Hematopoietic multipotent progenitor cell treated with erythropoietin and hydrocortisone succinate and interleukin-3 and kit ligand, for 6 days (in vitro differentiated cells): Measurements from ENCODE around the gene SLC38A11.
A peak's percentile ranks its signal among the peaks of the same experiment; 100 is the strongest.

ENCODE experiments used
- DNase-seq: peaks from one replicate; pipeline ENCODE4 v3.0.0-alpha.2; 2015

SLC38A11 gene

DNA sequence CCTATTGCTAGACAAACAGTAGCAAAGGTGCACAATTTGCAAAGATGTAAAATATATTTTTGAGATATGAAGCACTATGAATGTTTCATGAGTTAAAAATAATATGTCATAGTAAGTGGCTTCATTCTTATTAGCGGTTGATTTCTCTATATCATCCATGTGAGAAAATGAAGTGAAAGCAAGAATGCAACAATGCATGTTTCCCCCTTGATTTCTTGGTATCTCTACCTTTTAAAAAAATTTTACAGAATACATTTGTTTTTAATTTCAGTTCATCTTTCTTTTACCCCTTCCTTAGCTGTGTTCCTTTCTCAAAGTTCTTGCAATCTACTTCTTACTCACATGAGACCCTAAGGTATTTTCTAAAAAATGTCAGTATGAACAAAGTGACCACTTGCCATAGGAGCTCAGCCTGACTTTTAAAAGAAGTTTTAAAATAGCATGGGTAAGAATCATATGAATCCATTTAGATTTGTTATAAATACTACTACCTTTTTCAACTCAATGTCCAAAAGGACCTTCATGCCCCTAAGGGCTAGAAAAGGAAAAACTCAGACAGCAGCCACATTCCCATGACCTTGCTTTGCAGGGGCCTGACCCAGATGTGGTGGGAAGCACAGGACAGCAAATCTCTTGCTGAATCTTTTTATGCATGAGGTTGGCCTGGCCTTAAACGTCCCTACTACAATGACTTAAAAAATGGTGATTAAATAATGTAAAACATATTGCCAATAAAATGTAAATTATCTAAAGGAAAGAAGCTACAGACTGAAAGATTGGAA is 14.8 kb upstream of the SLC38A11 start:
- DNase-seq, result no peak

DNA sequence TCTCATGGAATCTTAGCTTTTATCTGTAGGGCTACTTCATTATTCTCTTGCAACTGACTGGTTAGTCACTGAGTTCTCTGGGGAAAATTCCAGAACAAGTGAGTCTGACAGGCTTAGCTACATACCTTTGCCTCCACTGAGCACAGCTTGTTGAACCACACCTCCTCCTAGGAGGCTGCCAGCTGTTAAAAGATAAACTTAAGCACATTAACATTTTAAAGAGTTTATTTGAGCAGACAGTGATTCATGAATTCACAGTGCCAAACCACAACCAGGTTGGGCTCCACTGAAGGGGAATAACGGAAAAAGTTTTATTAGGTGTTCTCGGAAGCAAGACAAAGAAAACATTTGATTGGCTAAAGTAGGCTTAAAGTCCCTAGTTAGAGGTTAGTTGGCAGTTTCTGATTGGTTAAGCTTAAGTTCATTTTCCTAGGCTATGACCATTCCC is 12.5 kb upstream of the SLC38A11 start:
- no peak for DNase-seq

DNA sequence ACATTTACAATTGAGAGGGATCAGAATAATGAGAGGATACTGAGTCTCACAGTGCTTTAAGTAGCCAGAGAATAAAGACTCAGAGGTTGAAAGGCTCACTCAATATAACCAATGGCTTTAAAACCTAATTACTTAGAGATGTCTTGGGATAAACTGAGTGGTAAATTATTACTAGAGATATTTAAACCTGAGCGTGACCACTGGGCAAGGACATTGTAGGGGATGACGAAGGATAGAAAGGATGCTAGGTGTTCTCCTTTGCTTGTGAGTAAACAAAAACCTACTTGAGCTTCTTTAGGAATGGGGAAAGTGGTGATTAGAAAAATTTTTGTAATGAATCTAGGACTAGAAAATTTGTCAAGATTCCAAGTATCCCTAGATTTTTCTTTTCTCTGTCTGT is 12.0 kb upstream of the SLC38A11 start:
- DNase-seq, result no peak

- peak; percentile 58 for DNase-seq
Measured at GRCh38 chr2:164964700-164965099, 9.4 kb upstream of the SLC38A11 start.

DNA sequence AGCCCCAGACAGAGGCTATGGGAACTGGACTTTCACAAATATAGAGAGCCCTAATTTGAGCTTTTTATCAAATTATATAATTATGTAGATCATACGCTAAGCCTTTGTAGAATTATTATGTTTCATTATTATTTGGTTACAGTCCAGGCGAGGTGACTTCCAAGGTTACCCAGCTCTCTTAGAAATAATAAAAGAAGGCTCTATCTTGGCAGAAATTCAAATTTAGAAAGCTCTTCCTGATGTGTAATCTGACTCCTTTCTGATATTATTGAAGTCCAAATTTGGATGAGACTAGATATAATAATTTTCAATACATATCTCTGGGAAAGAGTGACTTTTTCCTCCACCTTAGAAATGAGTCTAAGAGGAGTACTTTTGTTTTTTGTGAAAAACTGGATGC is 4.8 kb upstream of the SLC38A11 start:
- no peak for DNase-seq

DNA sequence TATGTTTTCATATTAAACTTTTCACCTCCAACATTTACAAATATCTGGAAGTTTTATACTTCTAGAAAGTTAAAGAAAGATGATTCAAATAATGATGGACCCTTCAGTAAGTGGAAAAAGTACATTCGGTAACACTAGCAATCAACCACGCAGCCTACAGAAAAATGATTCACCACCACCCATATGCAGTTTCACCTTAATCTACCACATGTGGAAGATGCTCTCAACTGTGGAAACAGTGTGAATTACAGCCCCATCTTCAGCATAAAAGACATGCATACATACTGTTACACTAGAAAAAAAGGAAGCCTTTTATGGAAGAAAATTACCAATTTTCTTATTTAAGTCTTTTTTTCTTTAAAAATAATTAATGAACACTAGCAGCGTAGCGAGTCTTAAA is 1.1 kb downstream of the SLC38A11 start:
- DNase-seq, result no peak

- DNase-seq, result no peak
Measured at GRCh38 chr2:164953279-164953678, 2.0 kb downstream of the SLC38A11 start.

DNA sequence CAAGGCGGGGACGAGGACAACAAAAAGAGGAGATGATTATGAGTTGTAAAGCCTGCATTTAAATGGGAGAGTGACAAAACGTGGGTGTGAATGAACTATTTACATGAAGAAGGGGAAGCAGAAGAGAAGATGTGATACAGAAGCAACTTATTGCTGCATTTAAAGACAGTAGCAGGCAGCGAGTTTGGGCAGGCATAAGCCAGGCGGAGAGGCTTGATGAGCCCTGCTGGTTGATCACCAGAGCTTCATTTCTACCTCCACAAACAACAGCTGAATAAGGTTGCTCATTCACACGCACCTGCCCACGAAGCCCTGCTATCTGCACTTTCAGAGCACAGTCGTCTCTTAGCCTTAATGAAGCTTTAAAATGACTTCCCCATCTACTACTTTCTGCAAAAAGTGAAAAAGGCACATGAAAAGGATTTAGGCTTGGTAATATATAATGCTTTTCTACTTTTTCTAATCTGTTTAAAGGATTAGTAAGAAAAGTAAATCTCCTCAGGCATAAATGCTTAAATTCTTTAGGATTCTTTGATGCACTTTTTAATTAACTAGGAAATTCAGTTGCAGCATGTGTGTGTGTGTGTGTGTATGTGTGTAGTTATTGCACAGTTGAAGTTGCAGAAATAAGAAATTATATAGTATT is 3.1 kb downstream of the SLC38A11 start:
- no peak for DNase-seq

GRCh38 chr2:164948540-164948939 is 6.8 kb downstream of the SLC38A11 start:
- DNase-seq, result peak; percentile 79

DNA sequence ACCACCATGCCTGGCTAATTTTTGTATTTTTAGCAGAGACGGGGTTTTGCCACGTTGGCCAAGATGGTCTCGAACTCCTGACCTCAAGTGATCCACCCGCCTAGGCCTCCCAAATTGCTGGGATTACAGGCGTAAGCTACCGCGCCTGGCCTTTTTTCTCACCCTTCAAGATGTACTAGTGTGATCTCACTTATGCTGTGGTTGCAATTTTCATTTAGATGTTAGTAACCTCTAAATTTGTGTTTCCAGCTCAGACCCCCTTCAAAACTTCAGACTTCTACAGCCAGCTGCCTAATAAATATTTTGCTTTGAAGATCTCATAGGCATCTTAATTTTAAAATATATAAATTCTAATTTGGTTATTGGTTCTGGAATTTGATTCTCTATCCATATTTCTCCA is 8.0 kb downstream of the SLC38A11 start:
- no peak for DNase-seq

GRCh38 chr2:164943289-164943688 is 12.0 kb downstream of the SLC38A11 start:
- no peak for DNase-seq

GRCh38 chr2:164937864-164938401 is 17.4 kb downstream of the SLC38A11 start:
- peak; percentile 20 for DNase-seq

DNA sequence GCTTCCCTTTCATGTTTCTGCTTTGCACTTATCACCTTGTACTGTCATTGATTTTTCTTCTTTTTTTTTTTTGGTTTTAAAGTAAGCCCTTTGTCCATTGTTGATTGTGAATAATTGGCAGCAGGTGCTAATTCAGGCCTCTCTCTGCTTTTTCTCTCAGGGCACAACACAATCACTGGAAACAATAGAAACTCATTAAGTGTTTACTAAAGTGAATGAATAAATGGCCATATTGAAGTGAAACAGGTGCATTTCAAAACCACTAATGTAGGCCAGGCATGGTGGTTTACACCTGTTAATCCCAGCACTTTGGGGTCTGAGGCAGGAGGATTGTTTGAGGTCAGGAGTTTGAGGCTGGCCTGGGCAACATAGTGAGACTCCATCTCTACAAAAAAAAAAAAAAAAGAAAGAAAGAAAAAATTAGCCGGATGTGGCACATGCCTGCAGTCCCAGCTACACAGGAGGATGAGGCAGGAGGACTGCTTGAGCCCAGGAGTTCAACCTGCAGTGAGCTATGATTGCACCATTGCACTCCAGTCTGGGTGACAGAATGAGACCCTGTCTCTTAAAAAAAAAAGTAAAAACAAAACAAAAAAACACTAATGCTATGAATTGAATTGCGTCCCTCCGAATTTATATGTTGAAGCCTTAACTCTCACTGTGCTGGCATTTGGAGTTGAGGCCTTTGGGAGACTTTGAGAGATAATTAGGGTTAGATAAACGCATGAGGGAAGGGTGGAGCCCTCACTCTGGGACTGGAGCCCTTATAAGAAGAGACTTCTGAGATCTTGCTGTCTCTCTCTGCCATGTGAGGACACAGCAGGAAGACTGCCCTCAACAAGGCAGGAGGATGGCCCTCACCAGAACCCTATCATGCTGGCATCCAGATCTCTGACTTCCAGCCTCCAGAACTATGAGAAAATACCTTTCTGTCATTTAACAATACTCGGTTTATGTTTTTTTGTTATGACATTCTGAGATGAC is 19.9 kb downstream of the SLC38A11 start:
- peak; percentile 57 for DNase-seq

- DNase-seq, result peak; percentile 20
Measured at GRCh38 chr2:164934401-164935117, 20.8 kb downstream of the SLC38A11 start.

- DNase-seq, result no peak
Measured at GRCh38 chr2:164933671-164934189, 21.6 kb downstream of the SLC38A11 start.

DNA sequence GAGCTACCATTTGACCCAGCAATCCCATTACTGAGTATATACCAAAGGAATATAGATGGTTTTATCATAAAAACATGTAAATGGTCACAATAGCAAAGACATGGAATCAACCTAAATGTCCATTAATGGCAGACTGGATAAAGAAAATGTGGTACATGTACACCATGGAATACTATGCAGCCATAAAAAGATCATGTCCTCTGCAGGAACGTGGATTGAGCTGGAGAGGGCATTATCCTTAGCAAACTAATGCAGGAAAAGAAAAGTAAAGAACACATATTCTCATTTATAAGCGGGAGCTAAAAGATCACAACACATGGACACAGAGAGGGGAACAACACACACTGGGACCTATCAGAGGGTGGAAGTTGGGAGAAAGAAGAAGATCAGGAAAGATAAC is 22.9 kb downstream of the SLC38A11 start:
- no peak for DNase-seq

DNA sequence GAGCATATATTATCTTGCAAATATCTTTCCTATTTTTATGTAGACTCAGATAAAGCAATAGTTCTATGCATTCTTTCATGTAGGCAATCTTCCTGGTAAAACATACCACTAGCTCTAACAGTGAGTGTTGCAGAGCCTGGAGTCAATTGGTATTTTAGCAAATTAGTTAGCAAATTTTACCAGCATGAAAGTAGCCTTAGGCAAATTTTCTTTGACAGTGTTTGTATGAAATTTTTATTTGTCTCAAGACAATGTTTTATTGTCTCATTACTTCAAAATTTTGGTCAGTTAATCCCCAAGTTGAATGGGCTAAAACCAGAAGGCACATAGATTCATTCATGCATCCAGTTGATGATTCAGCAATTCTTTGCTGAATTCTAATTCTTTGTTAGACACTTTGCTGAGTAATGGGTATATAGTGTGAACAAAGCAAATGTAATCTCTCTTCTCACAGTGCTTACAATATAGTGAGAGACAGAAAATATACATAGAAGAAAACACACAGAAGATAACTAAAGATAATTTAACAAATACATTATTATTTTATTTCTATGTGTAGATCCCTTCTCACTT is 27.1 kb downstream of the SLC38A11 start:
- DNase-seq, result no peak

- no peak for DNase-seq
Measured at GRCh38 chr2:164922134-164922533, 33.2 kb downstream of the SLC38A11 start.

GRCh38 chr2:164920430-164920829 is 34.9 kb downstream of the SLC38A11 start:
- no peak for DNase-seq

- DNase-seq, result peak; percentile 16
Measured at GRCh38 chr2:164917296-164917903, 37.9 kb downstream of the SLC38A11 start.

GRCh38 chr2:164915566-164915965 is 39.8 kb downstream of the SLC38A11 start:
- no peak for DNase-seq
